GM21576 (cell line): ENCODE measurements around the gene WFDC1.

Experiments used
- ATAC-seq: cut with Tn5 transposase; IDR thresholded peaks from one replicate; pipeline ENCODE4 v1.9.1; 2021; ENCODE audit warnings: mild to moderate bottlenecking, moderate library complexity; ENCODE audit not compliant: unreplicated experiment

Gene WFDC1

GRCh38 chr16:84294531-84295142 is at the start of gene WFDC1:
Gene WFDC1 (plus strand): TSS chr16:84294878. CDS start chr16:84294972, 94 bp downstream.
- no peak for ATAC-seq

- no peak for ATAC-seq
These were observed 48.6 kb upstream of the WFDC1 start for GRCh38 chr16:84245956-84246678.

DNA sequence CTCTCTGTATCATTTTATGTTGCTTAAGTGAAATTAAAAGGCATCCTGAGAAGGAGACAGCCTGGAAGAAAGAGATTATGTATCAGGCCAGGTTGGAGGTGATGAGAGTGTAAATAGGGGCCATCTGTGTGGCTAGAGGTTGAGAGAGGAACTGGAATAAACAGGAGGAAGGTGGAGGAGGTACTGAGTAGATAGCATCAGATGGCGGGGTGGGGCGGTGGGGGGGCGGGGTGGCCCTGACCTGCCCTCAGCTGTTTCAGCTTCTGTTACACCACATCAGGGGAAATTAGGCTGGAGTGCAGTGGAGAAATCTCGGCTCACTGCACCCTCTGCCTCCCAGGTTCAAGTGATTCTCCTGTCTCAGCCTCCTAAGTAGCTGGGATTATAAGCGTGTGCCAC is 48.0 kb upstream of the WFDC1 start:
- ATAC-seq = no peak

GRCh38 chr16:84247331-84247730 is 47.3 kb upstream of the WFDC1 start:
- no peak for ATAC-seq

GRCh38 chr16:84247844-84248243 is 46.8 kb upstream of the WFDC1 start:
- ATAC-seq = no peak

DNA sequence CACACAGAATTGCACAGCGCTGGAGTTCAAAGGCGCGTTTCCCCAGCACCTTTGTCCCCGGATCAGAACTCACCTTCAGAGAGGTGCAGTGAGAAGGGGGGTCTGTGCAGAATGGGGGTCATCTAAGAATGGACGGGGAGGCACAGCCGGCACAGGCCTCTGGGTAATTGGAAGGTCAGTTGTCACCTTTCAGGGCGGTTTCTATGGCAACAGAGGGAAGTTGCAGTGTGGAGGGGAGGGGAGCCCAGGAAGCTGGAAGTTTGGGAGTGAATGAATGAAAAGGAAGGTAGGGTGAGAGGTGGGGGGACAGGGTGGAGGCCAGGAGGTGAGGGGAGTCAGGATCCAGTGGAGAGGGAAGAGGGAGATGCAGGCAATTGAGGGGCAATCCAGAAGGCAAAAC is 42.5 kb upstream of the WFDC1 start:
- ATAC-seq = no peak

- no peak for ATAC-seq
These were observed 41.5 kb upstream of the WFDC1 start for GRCh38 chr16:84253173-84253572.

DNA sequence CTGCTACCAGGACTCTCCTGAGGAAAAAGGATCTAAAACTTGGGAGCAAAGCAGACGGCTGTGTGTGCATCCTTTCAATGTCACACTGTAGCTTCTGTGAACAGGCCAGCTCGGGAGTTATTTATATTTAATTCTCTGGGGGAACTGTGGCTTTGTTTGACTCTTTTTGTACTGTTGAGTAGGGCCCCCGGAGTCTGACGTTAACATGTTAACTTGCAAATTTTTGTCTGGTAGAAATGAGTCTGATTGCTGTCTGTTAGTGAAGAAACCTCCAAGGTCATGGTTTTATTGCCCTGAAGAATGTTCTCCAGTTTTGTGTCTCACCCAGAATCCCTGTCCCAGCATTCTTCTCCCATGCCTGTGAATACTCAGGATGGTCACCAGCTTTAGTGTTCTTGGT is 40.6 kb upstream of the WFDC1 start:
- ATAC-seq = no peak

- no peak for ATAC-seq
These were observed 39.4 kb upstream of the WFDC1 start for GRCh38 chr16:84255050-84255810.

DNA sequence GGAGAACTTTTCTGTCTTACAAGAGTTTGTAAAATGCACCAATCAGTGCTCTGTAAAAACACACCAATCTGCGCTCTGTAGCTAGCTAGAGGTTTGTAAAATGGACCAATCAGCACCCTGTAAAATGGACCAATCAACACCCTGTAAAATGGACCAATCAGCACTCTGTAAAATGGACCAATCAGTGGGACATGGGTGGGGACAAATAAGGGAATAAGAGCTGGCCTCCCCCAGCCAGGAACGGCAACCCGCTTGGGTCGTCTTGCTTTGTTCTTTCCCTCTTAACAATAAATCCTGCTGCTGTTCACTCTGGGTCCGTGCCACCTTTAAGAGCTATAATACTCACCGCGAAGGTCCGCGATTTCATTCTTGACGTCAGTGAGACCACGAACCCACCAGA is 36.4 kb upstream of the WFDC1 start:
- ATAC-seq = no peak

DNA sequence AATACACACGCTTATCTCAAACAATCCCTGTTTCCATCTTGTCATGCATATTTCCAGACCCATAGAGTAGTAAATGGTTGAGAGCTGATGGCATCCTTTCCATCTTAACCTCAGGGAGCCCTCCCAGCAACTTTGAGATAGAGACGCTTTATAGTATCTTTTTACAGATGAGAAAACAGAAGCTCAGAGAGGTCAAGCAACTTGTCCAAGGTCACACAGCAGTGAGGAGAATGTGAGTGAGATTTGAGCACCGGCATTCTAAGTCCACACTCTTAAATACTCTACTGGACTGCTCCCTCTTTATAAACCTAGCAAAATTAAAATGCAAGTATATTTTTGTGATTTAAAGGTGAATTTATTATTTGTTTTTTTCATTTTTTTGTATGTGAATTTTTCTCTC is 35.0 kb upstream of the WFDC1 start:
- no peak for ATAC-seq

GRCh38 chr16:84260766-84261554 is 33.7 kb upstream of the WFDC1 start:
- no peak for ATAC-seq

- no peak for ATAC-seq
These were observed 32.6 kb upstream of the WFDC1 start for GRCh38 chr16:84262031-84262430.

- ATAC-seq = no peak
These were observed 31.7 kb upstream of the WFDC1 start for GRCh38 chr16:84262939-84263338.

- no peak for ATAC-seq
These were observed 28.2 kb upstream of the WFDC1 start for GRCh38 chr16:84266451-84266850.

DNA sequence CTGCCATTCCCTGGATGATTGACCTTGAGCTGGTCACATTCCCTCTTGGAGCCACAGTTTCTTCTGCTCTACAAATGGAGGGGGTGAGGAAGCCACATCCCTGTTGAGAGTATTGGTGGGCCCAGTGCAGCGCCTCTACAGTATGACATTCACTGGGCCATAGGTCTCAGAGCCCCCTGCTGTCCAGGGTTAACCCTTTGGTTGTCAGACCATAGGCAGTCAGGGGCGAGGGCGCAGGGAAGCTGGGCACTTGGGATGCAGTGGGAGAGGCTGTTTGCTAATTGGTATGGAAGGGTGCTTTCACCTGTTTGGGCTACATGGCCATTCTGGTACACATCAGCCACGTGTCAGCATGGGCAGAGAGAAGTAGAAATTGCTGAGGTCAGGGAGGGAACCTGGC is 27.3 kb upstream of the WFDC1 start:
- ATAC-seq = no peak

DNA sequence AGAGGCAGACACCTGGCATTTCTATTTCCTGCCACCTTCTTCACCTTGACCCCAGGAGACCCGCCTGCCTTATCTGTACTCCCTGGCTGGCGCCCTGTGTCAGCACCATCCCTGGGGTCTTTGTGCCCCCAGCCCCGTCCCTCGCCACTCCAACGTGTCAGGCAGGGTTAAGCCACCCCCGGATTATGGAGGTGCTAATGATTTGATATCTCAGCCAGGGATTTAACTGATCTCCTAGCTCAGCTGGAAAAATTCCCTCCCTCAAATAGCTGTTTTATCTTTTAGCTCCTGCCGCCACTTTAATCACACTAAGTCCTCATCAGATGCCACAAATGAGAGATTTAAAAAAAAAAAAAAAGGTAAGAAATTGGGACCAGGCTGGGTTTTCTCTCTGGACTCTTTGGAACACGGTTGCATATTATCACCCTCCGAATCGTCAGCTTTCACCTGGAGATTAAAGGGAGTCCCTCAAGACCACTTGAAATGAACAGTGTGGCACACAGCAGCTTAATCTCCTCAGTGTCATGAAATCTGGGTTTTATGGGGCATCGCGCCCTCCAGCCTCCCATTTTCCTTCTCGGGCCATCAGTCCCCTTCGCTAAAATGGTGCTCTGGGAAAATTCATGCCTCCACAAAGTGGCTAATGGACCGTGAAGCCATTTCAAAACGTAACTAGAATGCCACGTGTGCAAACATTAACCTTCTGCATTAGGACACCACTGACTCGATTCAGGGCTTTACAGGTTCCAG is 26.2 kb upstream of the WFDC1 start:
- ATAC-seq = no peak

DNA sequence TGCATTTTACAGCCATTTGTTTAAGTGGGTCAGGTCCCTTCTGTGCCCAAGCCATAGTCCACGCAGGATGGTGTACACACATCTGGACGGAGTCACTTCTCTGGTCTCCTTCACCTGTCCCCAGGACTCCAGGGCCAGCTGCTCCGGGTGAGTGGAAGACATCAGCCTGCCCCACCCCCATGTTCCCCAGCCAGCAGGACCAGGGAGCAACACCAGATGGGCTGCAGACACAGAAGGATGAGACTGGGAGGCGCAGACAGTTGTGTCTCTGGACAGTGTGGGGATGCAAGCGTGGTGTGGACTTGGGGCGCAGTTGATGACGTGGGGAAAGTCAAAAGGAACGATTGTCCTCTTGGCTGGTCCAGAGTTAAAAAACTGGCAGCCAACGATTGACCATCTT is 24.6 kb upstream of the WFDC1 start:
- no peak for ATAC-seq

- no peak for ATAC-seq
These were observed 24.1 kb upstream of the WFDC1 start for GRCh38 chr16:84270531-84270930.

DNA sequence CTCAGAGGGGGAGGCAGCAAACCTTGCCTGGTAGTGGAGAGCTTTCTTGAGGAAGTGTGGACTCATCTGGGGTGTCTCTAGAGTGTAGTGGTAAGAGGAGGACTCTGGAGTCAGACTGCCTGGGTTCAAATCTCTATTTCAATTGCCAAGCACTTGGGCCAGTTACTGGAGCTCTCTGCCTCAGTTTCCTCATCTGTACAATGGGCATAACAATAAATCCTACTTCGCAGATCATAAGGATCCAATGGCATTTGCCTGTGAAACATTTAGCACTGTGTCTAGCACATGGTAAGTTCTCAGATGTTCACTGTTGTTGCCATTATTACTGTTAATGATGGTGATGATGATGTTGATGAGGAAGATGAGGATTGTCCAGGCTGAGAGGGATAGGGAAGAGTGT is 23.6 kb upstream of the WFDC1 start:
- no peak for ATAC-seq

DNA sequence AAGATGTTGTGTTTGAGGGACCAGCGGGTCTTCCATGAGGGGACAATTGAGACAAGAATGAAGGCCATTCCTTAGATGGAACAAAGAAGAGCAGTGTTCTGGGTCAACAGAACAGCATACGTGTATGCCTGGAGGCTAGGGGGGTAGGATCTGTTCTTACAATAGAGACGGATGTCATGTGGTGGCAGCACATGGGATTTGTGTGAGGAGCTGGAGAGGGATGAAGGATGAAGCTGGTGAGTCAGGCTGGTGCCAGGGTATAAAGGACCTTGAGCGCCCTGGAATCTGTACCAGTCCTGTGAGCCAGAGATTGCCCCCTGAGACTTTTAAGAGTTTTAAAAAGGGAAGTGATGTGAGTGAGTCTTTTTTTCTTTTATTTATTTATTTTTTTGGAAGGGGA is 22.8 kb upstream of the WFDC1 start:
- no peak for ATAC-seq
